OCI-LY7 (cell line): ENCODE data around the gene NXPH1.

Source experiments
- EZH2phosphoT487 ChIP-seq: fragments of 200-600 bp; sonication (generic); IDR thresholded peaks from 2 replicates; pipeline ENCODE4 v1.6.1; 2018; ENCODE audit warnings: low read depth, borderline replicate concordance, mild to moderate bottlenecking, mixed run types, antibody characterized with exemption, low read length, moderate library complexity, mixed read lengths
- TF ChIP-seq, protein P1 (sequence below): fragments of 200-600 bp; sonication (generic); conservative IDR thresholded peaks from 2 replicates; pipeline ENCODE4 v1.5.1; 2014; ENCODE audit warnings: mild to moderate bottlenecking, antibody characterized with exemption, low read length, moderate library complexity, mixed read lengths

DNA sequence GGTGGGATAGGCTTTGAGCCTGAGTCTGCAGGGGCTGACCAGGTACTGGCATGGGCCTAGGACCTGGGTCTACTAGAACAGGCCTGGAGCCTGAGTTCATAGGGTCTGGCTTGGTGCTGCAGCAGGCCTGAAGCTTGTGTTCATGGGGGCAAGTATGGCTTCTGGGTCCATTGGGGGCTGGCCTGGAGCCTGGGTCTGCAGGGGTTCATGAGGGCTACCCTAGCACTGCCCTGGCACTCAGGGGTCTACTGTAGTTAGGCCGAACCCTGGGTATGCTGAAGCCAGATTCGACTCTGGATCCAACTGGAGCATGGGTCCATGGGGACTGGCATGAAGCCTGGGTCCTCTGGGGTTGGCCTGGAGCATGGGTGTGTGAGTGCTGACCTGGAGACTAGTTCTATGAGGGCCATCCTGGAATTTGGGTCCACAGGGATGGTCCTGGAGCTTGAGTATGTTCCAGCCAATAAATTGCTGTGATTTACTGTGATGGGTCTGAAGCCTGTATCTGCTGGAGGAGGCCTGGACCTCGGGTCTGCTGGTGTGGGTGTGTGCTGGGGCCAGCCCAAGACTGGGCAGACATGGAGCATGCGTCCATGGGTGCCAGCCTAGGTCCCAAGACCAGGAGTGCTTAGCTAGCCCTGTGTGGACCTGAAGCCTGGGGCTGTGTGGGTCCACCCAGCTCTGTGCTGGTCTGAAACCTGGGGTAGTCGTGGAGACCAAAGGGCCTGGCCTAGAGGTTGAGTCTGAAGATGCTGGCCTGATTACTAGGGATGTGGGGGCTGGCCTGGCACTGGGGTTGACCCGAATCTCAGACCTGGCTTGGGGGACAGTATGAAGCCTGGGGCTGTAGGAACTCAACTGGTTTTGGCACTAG lies 235.5 kb downstream of the NXPH1 start:
- TF ChIP-seq, protein P1, sequence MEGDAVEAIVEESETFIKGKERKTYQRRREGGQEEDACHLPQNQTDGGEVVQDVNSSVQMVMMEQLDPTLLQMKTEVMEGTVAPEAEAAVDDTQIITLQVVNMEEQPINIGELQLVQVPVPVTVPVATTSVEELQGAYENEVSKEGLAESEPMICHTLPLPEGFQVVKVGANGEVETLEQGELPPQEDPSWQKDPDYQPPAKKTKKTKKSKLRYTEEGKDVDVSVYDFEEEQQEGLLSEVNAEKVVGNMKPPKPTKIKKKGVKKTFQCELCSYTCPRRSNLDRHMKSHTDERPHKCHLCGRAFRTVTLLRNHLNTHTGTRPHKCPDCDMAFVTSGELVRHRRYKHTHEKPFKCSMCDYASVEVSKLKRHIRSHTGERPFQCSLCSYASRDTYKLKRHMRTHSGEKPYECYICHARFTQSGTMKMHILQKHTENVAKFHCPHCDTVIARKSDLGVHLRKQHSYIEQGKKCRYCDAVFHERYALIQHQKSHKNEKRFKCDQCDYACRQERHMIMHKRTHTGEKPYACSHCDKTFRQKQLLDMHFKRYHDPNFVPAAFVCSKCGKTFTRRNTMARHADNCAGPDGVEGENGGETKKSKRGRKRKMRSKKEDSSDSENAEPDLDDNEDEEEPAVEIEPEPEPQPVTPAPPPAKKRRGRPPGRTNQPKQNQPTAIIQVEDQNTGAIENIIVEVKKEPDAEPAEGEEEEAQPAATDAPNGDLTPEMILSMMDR: no peak
- TF ChIP-seq EZH2phosphoT487: no peak
